Ramos (cell line): Measurements from ENCODE around the gene RPL18.
"Not testable (repeated sequence)": the region's sequence is repeated elsewhere in the genome, so short reads cannot be mapped to it uniquely, and the experiment has no call there.

Source experiments
- in situ Hi-C: fragments of 300-500 bp; cut with MboI; formaldehyde crosslinking; loops from one replicate; pipeline ENCODE4 v1.14.3; 2022; ENCODE audit warnings: low sequenced_read_pairs; ENCODE audit not compliant: unreplicated experiment

The RPL18 gene

DNA sequence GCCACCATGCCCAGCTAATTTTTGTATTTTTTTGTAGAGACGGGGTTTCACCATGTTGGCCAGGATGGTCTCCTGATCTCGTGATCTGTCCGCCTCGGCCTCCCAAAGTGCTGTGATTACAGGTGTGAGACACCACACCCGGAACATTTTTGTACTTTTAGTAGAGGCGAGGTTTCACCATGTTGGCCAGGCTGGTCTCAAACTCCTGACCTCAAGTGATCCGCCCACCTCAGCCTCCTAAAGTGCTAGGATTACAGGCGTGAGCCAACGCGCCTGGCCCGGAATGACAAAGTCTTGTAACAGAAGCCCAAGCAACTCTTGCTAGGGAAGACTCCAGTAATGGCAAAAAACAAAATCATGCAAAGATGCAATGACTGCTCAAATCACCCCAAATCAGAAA lies 13.3 kb upstream of the RPL18 start:
- in situ Hi-C loops: not testable (repeated sequence)

DNA sequence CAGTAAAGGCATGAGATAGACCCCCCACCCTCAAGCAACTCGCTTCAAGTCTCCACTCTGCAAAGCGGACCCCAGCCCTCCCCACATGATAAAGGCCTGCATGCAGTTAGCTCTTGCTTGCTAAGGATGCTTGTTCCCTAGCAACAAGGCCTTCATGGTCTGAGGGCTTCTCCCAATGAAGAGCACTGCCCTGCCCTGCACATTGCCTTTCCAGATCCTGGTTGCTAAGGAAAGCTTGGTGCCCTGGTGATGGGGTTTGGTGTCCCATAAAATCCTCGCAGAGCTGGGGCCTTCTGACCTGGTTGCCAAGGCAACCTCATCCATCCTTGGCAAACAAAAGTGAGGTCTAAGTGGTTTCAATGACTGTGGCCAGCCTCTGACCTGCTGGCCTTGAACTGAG lies 12.2 kb upstream of the RPL18 start:
- in situ Hi-C loops: no loop called here

DNA sequence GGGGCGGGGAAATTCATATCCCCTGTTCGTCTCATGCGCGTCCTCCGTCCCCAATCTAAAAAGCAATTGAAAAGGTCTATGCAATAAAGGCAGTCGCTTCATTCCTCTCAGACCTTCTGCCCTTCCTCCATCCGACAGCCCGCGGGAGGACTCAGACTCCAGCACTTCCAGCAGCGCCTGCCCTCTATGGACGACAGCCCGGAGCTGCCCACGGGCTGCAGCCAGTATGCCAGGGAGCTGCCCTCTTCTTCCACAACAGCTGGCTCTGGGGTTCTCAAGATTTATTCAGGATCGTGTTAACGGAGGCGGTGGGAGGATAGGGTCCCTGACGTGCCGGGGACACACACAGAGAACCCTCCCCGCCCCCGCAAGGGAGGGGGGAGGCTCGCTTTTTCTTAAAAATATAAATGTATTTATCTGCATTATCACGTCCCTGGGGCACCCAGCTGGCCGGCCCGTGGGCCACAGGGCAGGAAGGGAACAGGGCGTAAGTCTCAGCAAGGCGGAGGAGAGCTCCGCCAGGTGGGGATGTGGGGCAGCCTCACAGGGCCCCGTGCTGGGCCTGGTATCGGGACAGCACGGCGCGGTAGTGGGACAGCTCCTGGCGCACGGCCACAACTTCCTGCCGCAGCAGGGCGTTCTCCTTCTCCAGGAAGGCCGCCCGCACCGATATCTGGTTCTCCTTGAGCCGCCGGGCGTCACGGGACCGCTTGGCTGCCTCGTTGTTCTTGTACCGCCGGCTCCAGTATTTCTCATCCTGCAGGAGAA lies 11.5 kb upstream of the RPL18 start:
- in situ Hi-C loops: no loop called here

DNA sequence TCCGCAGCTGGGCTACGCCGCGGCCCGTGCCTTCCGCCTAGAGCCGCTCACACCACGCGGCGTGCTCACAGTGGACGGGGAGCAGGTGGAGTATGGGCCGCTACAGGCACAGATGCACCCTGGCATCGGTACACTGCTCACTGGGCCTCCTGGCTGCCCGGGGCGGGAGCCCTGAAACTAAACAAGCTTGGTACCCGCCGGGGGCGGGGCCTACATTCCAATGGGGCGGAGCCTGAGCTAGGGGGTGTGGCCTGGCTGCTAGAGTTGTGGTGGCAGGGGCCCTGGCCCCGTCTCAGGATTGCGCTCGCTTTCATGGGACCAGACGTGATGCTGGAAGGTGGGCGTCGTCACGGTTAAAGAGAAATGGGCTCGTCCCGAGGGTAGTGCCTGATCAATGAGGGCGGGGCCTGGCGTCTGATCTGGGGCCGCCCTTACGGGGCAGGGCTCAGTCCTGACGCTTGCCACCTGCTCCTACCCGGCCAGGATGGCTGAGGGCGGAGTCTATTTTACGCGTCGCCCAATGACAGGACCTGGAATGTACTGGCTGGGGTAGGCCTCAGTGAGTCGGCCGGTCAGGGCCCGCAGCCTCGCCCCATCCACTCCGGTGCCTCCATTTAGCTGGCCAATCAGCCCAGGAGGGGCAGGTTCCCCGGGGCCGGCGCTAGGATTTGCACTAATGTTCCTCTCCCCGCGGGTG lies 10.8 kb upstream of the RPL18 start:
- in situ Hi-C loops: no loop called here

DNA sequence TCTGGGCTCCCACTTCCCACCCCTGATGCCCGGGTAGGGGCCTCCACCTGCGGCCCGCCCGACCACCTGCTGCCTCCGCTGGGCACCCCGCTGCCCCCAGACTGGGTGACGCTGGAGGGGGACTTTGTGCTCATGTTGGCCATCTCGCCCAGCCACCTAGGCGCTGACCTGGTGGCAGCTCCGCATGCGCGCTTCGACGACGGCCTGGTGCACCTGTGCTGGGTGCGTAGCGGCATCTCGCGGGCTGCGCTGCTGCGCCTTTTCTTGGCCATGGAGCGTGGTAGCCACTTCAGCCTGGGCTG lies 10.3 kb upstream of the RPL18 start:
- in situ Hi-C loops: no loop called here

DNA sequence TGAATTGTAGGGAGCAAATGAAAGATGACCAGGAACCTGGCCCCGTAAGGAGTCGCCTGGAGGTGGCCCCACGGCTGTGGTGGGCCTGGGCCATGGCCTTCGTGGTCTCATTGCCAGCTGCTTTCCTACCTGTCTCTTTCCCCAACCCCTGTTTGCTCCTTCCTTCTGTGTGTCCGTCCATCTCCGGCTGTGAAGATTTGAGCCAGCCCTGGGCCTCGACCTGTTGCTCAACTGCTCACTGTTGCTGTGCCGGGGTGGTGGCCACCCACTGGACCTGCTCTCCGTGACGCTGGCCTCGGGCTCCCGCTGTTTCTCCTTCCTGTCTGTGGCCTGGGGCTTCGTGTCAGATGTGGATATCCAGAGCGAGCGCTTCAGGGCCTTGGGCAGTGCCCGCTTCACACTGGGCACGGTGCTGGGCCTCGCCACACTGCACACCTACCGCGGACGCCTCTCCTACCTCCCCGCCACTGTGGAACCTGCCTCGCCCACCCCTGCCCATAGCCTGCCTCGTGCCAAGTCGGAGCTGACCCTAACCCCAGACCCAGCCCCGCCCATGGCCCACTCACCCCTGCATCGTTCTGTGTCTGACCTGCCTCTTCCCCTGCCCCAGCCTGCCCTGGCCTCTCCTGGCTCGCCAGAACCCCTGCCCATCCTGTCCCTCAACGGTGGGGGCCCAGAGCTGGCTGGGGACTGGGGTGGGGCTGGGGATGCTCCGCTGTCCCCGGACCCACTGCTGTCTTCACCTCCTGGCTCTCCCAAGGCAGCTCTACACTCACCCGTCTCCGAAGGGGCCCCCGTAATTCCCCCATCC lies 9.7 kb upstream of the RPL18 start:
- in situ Hi-C loops: no loop called here

DNA sequence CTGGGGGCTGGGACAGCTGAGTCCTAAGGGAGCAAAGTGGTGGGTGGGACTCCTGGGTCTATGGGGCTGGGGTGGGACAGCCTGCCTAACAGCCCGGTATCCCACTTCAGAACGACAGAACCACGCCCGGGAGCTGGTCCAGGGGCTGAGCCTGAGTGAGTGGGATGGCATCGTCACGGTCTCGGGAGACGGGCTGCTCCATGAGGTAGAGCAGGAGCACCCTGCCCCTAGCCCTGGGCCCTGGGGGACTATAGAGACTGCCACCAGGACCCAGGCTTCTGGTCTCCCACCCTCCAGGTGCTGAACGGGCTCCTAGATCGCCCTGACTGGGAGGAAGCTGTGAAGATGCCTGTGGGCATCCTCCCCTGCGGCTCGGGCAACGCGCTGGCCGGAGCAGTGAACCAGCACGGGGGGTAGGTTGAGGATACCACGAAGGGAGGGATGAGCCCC lies 8.9 kb upstream of the RPL18 start:
- in situ Hi-C loops: no loop called here

DNA sequence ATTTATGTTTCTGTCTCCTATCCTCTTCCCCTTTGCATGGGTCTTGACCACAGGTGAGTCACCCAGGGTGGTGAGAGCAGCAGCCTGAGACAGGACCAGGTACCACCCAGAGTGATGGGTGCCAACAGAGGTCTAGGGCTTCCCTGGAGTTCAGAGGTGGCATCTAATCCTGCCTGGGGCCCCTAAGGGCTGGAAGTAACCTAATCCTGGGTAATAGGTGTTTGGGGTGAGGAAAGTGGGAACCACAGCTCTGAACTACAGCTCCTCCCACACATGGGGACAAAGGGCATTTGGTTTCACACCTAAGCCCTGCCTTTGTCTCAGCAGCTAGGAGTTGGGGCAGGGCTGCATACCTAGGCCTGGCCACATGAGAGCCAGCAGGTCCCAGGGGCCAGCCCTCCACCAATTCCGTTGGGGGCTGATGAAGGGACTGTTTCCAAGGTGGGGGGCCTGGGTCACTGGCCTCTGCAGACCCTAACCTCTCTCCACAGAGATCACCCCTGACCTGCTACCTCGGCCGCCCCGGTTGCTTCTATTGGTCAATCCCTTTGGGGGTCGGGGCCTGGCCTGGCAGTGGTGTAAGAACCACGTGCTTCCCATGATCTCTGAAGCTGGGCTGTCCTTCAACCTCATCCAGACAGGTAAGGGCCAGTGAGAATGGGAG lies 8.4 kb upstream of the RPL18 start:
- in situ Hi-C loops: no loop called here

DNA sequence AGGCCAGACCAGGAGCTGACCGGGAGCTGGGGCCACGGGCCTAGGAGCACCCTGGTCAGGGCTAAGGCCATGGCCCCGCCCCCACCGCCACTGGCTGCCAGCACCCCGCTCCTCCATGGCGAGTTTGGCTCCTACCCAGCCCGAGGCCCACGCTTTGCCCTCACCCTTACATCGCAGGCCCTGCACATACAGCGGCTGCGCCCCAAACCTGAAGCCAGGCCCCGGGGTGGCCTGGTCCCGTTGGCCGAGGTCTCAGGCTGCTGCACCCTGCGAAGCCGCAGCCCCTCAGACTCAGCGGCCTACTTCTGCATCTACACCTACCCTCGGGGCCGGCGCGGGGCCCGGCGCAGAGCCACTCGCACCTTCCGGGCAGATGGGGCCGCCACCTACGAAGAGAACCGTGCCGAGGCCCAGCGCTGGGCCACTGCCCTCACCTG lies 6.9 kb upstream of the RPL18 start:
- in situ Hi-C loops: no loop called here

DNA sequence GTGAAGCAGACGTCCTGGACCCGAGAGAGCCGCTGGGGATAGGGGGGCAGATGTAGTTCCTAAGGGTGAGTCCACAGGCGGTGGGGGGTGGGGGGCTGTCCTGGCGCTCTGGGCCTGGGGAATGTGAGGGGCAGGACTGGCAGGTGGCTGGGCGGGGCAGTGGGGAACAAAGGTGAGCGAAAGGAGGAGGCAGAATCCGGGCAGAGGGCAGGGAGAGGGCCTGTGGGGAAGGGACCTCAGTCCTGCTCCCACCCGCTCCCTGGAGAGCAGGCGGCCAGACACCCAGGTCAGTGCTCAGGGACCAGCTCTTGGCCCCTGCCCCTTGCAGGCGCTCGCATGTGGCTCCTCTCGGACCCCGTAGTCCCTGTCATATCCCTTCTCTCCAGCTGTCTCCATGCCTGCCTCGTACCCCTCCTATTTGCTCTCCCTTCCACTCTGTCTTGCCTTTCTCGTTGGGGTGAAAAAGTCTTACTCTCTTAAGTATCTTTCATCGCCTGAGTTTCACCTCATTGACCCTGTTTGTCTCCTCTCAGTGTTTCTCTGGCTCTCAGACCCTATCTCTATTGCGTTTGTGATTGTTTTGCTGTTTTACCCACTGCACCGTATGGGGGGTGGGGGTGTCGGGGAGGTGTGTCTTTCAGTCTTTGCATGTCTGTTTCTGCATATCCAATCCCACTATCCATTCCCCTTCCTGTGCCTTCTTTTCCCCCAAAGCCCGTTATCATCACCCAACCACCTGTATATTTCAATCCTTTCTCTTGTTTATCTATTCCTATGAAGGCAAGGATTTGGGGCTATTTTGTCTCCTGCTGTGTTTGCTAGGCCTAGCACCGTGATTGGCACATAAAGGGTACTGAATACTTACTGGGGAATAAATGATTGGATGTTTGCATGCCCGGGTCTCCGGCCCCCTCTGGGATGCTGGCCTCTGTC lies 6.1 kb upstream of the RPL18 start:
- in situ Hi-C loops: no loop called here

DNA sequence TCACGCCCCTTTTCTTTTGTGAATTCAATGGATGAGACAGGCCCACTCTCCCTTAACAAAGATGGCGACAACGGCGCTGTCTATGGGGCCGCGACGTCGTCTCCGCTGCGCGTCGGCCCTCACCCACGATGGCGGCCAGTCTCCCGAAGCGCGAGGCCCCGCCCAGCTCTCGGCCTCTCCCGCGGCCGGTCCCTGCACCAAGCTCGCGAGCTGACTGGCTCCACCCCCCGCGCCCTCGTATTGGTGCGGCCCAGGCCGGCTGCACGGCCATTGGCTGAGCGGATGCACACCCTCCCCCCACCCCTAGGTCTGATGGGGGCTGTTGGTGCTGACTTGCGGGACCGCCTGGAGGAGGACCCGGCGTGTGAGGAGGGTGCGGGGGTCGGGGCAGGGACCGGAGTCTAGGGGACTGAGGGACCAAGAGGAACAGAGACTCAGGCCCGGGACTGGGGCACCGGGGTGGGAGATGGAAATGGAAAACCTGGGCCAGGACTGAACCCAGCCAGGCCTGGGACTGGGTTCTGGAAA lies 5.2 kb upstream of the RPL18 start:
- in situ Hi-C loops: no loop called here

DNA sequence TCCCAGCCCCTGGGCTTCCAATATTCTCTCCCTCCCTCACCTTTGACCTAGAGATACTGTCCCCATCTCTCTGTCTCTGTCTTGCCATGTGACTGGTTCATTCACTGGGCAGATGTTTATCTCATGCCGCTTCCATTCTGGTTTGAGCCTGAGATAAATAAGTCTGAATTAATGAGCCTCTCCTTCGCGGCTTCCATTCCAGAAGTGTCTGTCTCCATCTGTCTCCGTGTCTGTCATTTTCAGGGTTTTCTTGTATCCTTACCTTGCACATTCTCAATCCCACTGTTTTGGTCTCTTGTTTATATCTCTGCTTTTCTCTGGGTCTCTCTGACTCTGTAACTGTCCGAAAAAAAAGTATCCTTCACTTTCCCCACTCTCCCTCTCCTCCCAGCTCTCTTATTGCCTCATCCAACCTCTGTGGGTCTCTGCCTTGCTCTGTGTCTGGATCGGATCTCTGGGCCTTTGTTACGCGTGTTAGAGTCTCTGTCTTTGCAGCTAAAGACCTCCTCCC lies 4.6 kb upstream of the RPL18 start:
- in situ Hi-C loops: no loop called here

DNA sequence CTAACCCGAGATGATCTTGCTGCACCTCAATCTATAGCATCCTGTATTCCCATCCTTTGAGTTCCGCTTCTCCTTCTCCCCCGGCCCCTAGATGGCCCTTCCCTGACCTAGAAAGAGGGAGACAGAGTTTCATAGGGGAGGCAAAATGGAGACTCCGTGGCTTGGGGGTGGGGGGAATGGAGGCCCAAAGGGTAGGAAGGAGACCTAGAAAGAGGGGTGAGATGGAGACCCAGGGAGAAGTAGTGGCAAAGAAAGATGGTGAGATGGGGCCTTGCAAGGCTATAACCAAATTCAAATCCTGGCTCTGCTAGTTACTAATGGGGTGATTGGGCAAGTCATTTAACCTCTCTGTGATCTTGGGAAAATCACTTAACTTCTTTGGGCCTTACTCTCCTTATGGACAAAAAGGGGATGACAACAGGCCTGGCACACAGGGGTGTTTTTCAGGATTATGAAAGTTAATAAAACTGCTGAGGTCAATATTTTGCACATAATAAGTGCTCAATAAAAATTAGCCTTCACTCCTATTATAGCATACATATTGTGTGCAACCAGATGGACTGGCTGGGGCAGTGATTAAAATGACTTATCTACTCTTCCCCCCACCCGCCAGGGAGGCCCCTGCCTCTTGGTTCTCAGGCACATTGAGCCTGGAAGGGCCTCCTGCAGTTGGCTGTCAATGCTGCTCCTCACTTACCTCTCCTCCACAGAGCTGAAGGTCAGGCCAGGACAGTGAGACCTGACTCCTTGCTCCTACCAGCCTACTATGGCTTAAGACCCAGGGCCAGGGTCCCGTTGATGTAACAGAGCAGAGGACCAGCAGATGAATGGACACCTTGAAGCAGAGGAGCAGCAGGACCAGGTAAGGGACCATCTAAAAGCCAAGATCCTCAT lies 961 bp upstream of the RPL18 start:
- in situ Hi-C loops: no loop called here

DNA sequence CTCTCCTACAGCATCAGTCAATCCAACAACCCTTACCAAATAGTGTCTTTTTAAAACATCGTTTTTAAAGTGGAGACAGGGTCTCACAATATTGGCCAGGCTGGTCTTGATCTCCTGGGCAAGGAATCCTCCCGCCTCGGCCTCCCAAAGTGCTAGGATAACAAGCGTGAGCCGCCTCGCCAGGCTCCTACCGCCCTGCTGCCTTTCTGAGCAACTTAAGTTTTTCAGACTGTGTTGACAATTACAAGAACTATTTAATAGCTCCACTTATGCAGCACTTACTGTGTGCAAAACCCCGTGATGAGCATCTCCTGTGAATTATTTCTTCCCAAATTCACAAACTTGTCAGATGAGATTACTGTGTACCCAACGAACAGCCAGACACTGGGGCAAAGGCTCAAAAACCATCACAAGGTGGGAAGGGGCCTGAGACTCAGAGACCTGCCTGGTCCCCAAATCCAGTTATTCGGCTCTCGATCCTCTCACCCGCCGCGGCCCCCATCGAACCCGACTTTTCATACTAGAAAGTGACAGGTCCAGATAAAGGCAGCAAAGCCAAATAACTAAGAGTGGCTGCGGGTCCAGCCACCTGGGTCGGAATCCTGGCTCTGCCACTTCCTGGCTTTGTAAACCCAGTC lies 581 bp downstream of the RPL18 start:
- in situ Hi-C loops: no loop called here

DNA sequence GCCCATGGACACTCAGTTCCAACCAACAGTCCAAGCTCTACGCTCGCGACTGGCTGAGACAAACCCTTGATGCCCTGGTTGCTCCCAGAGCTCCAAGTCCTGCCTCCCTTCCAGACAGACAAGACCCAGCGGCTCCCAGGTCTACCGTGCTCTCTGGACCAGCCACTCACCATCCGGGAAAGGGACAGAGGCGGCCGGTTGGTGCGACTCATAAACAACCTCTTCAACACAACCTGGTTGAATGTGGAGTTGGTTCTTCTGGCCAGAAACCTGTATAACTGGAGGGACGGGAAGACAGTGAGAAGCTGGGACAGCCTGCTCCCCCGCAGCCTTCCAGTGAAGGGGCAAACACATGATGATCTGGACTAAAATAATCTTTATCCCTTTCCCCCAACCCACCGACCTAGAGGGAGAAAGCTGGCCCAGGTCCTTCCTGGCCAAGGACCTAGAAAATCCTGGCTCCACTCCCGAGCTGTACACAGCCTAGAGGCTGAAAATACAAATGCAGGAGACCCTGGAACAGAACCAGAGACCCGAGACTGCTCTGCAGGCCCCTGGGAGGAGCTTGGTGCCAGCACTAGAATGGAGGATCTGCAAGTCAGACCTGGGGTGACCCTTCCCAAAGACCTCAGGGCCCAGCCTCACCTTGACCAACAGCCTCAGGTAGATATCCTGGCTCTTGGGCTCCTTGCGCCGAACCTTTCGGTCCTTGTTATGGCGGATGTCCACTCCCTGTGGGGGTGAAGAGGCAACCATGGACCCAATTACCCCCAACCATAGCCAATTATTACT lies 1.6 kb downstream of the RPL18 start:
- in situ Hi-C loops: no loop called here

DNA sequence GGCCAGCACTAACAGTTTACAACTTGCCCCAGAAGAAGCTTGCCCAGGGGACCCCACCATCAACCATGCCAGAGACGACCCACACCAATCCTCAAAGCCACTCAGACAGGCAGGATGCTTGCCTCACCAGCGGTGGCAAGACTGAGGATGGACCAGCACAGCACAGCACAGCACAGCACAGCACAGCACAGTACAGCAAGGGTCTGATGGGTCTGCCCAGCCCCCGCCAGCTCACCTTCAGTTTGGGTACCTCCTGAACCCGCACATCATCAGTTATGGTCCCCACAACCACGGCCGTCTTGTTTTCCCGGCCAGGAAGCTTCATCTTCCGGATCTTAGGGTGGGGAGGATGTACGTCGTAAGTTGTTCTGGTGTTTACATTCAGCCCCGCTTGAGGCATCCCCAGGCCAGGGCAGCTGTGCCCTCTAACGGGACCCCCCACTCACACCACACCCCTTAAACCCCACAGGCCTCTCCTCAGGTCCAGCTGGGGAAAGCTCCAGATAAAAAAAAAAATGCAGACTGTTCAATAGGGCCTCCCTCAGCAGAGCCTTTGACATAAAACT lies 2.4 kb downstream of the RPL18 start:
- in situ Hi-C loops: no loop called here

DNA sequence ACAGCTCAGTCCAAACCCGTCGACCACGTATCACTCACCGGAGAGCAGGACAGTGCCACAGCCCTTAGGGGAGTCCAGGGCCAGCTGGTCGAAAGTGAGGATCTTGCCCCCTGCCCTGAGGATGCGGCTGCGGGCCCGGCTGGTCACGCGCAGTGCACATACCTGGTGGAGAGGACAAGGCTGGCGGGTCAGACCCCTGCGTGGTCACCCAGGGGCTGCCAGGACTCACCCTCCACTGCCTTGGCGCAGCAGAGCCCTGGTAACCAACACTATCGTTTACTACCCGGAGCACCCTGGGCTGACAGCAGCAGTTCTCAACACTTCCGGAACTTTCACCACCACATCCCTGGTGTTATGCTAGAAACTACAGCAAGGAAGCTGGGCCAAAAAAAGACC lies 2.9 kb downstream of the RPL18 start:
- in situ Hi-C loops: no loop called here
